Stimulated activated CD8-positive, alpha-beta memory T cell treated with anti-CD3 and anti-CD28 coated beads, Interleukin-7, amount 100 ng/mL, for 1 hour (primary cell): Measurements from ENCODE around the gene ANKRD30A.
"Not testable (repeated sequence)": the region's sequence is repeated elsewhere in the genome, so short reads cannot be mapped to it uniquely, and the experiment has no call there.

Experiments
- DNase-seq, 2 donors: peaks; one replicate each; pipeline ENCODE4 v3.0.0-alpha.2; 2020; ENCODE audit warnings: low read depth in 2 of 2

Gene ANKRD30A

GRCh38 chr10:37125191-37125732, at the start of gene ANKRD30A:
ANKRD30A (plus strand) TSS chr10:37125598; CDS start chr10:37125788, 190 bp downstream.
- no peak for DNase-seq

- DNase-seq = not testable (repeated sequence)
These were observed 49.3 kb upstream of the ANKRD30A start for GRCh38 chr10:37076083-37076482.

- no peak for DNase-seq
These were observed 29.4 kb upstream of the ANKRD30A start for GRCh38 chr10:37095792-37096573.

- no peak for DNase-seq
These were observed 24.1 kb upstream of the ANKRD30A start for GRCh38 chr10:37101261-37101660.

- no peak for DNase-seq
These were observed 16.4 kb upstream of the ANKRD30A start for GRCh38 chr10:37109000-37109399.

GRCh38 chr10:37124532-37124931, 866 bp upstream of the ANKRD30A start:
- no peak for DNase-seq

GRCh38 chr10:37125921-37126320, 523 bp downstream of the ANKRD30A start:
- DNase-seq = no peak

GRCh38 chr10:37146443-37146842, 21.0 kb downstream of the ANKRD30A start:
- DNase-seq = no peak

GRCh38 chr10:37162430-37162829, 37.0 kb downstream of the ANKRD30A start:
- DNase-seq = not testable (repeated sequence)

GRCh38 chr10:37171945-37172344, 46.5 kb downstream of the ANKRD30A start:
- not testable (repeated sequence) for DNase-seq

- DNase-seq = not testable (repeated sequence)
These were observed 52.9 kb downstream of the ANKRD30A start for GRCh38 chr10:37178296-37178695.

- not testable (repeated sequence) for DNase-seq
These were observed 57.3 kb downstream of the ANKRD30A start for GRCh38 chr10:37182719-37183118.

GRCh38 chr10:37206132-37206531, 80.7 kb downstream of the ANKRD30A start:
- DNase-seq = no peak

GRCh38 chr10:37220866-37221265, 95.5 kb downstream of the ANKRD30A start:
- no peak for DNase-seq

GRCh38 chr10:37222046-37222445, 96.6 kb downstream of the ANKRD30A start:
- DNase-seq = no peak

GRCh38 chr10:37225163-37225562, 99.8 kb downstream of the ANKRD30A start:
- no peak for DNase-seq

GRCh38 chr10:37226524-37226923, 101.1 kb downstream of the ANKRD30A start:
- DNase-seq = no peak

GRCh38 chr10:37234692-37235091, 109.3 kb downstream of the ANKRD30A start:
- DNase-seq = no peak

GRCh38 chr10:37236093-37236492, 110.7 kb downstream of the ANKRD30A start:
- no peak for DNase-seq

- no peak for DNase-seq
These were observed 114.8 kb downstream of the ANKRD30A start for GRCh38 chr10:37240223-37240622.

- DNase-seq = no peak
These were observed 121.2 kb downstream of the ANKRD30A start for GRCh38 chr10:37246637-37247036.

- DNase-seq = not testable (repeated sequence)
These were observed 130.4 kb downstream of the ANKRD30A start for GRCh38 chr10:37255837-37256236.

GRCh38 chr10:37263304-37263703, 137.9 kb downstream of the ANKRD30A start:
- no peak for DNase-seq
